Measurements from ENCODE around the gene GMPR2. TPM values are rescaled to one million over a fixed set of nuclear protein-coding genes. Genes with fewer than 3 reads are reported as not detected.
A peak's percentile ranks its signal among the peaks of the same experiment; 100 is the strongest.

GMPR2 gene
- polyA plus RNA-seq, 3 donors = 84.4 to 84.7 (median 84.5) TPM

DNA sequence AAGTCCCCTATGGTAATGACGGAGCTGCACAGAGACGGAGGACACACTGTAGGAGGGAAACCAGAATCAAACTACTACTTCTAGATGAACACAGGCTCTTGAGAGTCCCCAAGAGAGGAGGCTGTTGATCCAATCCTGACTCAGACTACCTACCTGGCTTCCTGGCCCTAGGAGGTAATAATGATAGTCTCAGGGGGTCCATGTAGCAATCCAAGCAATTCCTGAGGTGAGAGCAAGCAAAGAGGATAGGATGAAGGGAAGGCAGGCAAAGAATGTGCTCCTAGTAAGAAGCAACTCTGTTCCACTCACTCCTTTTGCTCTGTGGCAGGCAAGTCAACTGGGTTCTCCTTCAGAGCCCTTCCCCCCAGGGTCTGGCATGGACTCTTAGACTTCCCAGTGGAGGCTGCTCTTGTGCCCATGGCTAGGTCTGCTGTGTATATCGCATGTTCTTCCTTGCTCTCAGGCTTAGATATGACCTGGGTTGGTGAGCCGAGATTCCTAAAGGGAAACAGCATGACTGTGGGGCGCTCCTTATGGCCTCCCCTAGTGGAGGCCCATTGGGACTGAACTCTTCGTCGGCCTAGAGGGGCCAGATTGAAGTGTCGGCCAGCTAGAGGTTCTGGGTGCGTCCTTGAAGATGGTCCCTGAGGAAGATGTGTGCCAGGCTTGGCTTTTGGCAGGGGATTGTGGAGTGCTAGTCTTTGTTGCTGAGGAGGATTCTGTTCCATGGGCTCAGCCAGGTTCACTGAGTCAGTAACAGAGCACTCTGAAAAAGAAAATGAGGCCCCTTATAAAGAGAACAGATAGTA, 7.6 kb downstream of the GMPR2 start:
- Mint-ChIP-seq H3K4me1 (peaks cover 66% of the 10 kb centered on the region), H3K27me3 (ENCODE audit: low read depth in 3 of 3) (no peaks in the 10 kb centered on the region), H3K9me3 (peaks cover 0 to 2% (median 0%) of the 10 kb centered on the region in 7 donors), H3K27ac (peak overlapping the region in 5 of 7 donors; percentile 19 to 88 (median 79)), H3K36me3 (peaks cover 56 to 59% of the 10 kb centered on the region in 2 donors), H3K4me3 (no peak overlapping the region)
- H3K9me3 ChIP-seq (replicated peaks in 1 of 2; ENCODE audit: control insufficient read depth in 1 of 2, insufficient read depth in 1 of 2, low read length in 2 of 2) = no peaks in the 10 kb centered on the region
- peak overlapping the region; percentile 80 for H3K4me2 ChIP-seq (replicated peaks; ENCODE audit: extremely low read depth, low read length, poor library complexity, severe bottlenecking)
- WGBS (ENCODE audit: insufficient coverage) = 100% methylated on average over 5 of the region's 9 CpGs
- H3K4me3 ChIP-seq (replicated peaks in 1 of 3; ENCODE audit: low read depth in 2 of 3, low read length in 3 of 3) = peak overlapping the region in 1 of 3 experiments; percentile 2
- H4K20me1 ChIP-seq (ENCODE audit: insufficient read depth, low read length) = peaks cover 68% of the 10 kb centered on the region
- peaks cover 55% of the 10 kb centered on the region for H3K79me2 ChIP-seq (ENCODE audit: insufficient read depth, low read length)
- TF ChIP-seq, protein P1, sequence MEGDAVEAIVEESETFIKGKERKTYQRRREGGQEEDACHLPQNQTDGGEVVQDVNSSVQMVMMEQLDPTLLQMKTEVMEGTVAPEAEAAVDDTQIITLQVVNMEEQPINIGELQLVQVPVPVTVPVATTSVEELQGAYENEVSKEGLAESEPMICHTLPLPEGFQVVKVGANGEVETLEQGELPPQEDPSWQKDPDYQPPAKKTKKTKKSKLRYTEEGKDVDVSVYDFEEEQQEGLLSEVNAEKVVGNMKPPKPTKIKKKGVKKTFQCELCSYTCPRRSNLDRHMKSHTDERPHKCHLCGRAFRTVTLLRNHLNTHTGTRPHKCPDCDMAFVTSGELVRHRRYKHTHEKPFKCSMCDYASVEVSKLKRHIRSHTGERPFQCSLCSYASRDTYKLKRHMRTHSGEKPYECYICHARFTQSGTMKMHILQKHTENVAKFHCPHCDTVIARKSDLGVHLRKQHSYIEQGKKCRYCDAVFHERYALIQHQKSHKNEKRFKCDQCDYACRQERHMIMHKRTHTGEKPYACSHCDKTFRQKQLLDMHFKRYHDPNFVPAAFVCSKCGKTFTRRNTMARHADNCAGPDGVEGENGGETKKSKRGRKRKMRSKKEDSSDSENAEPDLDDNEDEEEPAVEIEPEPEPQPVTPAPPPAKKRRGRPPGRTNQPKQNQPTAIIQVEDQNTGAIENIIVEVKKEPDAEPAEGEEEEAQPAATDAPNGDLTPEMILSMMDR (IDR thresholded peaks at IDR 0.05) = no peak
- intact Hi-C loops (cut with micrococcal nuclease) = loop anchor here in 1 of 2 donors (5.0 to 10.0 kb wide), 2 partner anchors 57 to 194 kb away; partner anchors contain the start of genes DHRS1 and NOP9
- no peak overlapping the region for H2AFZ ChIP-seq (ENCODE audit: insufficient read depth, low read depth, low read length, poor library complexity, severe bottlenecking)
- peaks cover 45 to 68% of the 10 kb centered on the region in 2 donors for H3K4me1 ChIP-seq (ENCODE audit: control insufficient read depth in 1 of 2, insufficient read depth in 2 of 2, low read length in 2 of 2)
- peaks cover 56 to 61% of the 10 kb centered on the region in 2 donors for H3K36me3 ChIP-seq (replicated peaks in 1 of 2; ENCODE audit: control insufficient read depth in 1 of 2, insufficient read depth in 2 of 2, low read length in 2 of 2)
- H3K27me3 ChIP-seq (ENCODE audit: control insufficient read depth in 2 of 2, insufficient read depth in 2 of 2, low read length in 2 of 2) = no peaks in the 10 kb centered on the region
- no peak overlapping the region for H3K9ac ChIP-seq (ENCODE audit: insufficient read depth, low read length, poor library complexity, severe bottlenecking)
- no peak for DNase-seq
- peak overlapping the region in 1 of 2 donors; percentile 45 for H3K27ac ChIP-seq (ENCODE audit: low read depth in 1 of 2, low read length in 2 of 2)

DNA sequence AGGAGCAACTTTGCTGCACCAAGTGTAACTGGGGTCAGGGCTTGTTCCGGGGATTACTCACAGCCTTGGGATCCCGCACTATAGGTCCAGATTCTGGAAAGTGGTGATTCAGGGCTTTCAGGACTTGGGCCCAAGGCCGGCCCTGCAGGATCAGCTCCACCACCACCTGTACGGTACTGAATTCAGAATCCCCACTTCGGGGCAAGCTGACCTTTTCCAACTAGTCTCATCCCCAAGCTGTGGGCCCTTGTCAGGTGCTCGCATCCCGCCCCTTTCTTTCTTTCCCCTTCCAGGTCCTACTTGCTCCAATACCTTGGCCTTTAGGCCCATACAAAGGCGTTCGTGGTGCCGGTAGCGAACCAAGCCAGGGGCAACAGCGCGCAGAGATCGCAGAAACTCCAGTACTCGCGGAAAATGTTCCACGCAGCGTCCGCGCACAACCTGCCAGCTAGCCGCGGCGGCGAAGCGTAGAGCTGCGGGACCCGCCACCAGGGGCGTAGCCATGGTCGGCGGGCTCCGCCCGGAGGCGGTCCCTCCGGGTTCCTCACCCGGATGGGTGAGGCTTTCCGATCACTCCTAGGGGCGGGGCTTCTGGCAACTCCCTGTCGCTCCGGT, 9.2 kb downstream of the GMPR2 start:
- peaks cover 42 to 43% of the 10 kb centered on the region in 2 donors for H3K36me3 Mint-ChIP-seq

More for the DNA sequence above, 9.2 kb downstream of the GMPR2 start:
- peak overlapping the region; percentile 99 to 100 (median 100) for H3K27ac Mint-ChIP-seq
- Histone ChIP-seq H3K4me1 (ENCODE audit: control insufficient read depth in 1 of 2, insufficient read depth in 2 of 2, low read length in 2 of 2) (peaks cover 50 to 72% of the 10 kb centered on the region in 2 donors), H3K27me3 (ENCODE audit: control insufficient read depth in 2 of 2, insufficient read depth in 2 of 2, low read length in 2 of 2) (no peaks in the 10 kb centered on the region), H3K4me3 (replicated peaks in 1 of 3; ENCODE audit: low read depth in 2 of 3, low read length in 3 of 3) (peak overlapping the region; percentile 48 to 82 (median 78)), H3K9ac (ENCODE audit: insufficient read depth, low read length, poor library complexity, severe bottlenecking) (peak overlapping the region; percentile 85), H3K27ac (ENCODE audit: low read depth in 1 of 2, low read length in 2 of 2) (peak overlapping the region; percentile 94 to 98), H3K36me3 (replicated peaks in 1 of 2; ENCODE audit: control insufficient read depth in 1 of 2, insufficient read depth in 2 of 2, low read length in 2 of 2) (peaks cover 42 to 45% of the 10 kb centered on the region in 2 donors), H3K4me2 (replicated peaks; ENCODE audit: extremely low read depth, low read length, poor library complexity, severe bottlenecking) (peak overlapping the region; percentile 80), H3K9me3 (replicated peaks in 1 of 2; ENCODE audit: control insufficient read depth in 1 of 2, insufficient read depth in 1 of 2, low read length in 2 of 2) (no peaks in the 10 kb centered on the region), H3K79me2 (ENCODE audit: insufficient read depth, low read length) (peaks cover 47% of the 10 kb centered on the region), H2AFZ (ENCODE audit: insufficient read depth, low read depth, low read length, poor library complexity, severe bottlenecking) (peak overlapping the region; percentile 54), H4K20me1 (ENCODE audit: insufficient read depth, low read length) (peaks cover 52% of the 10 kb centered on the region)
- peaks cover 0 to 2% (median 0%) of the 10 kb centered on the region in 7 donors for H3K9me3 Mint-ChIP-seq
- peak overlapping the region; percentile 90 to 97 for H3K4me3 Mint-ChIP-seq
- intact Hi-C loops (cut with micrococcal nuclease) = loop anchor here (1.0 to 10.0 kb wide), 6 partner anchors 9 to 193 kb away; partner anchors contain the start of genes DHRS1 (in 1 of the 2), GMPR2 (in 1 of the 2), NEDD8 (in 1 of the 2) and NOP9 (in 1 of the 2)
- TF ChIP-seq, protein P1 (IDR thresholded peaks at IDR 0.05) = peak; percentile 33
- under 1% methylated on average over 37 of the region's 39 CpGs for WGBS (ENCODE audit: insufficient coverage)
- peak; percentile 88 to 93 (median 92) for DNase-seq
- peaks cover 66% of the 10 kb centered on the region for H3K4me1 Mint-ChIP-seq
- H3K27me3 Mint-ChIP-seq (ENCODE audit: low read depth in 3 of 3) = no peaks in the 10 kb centered on the region

All from CD14-positive monocyte (primary cell).